K562 treated with DMSO at 1 percent for 24 hours (cell line): ENCODE results near the gene FKBP3. TPM values are rescaled to one million over a fixed set of nuclear protein-coding genes. Genes with fewer than 3 reads are reported as not detected.

ENCODE experiments used
- total RNA-seq: library from RNA; unstranded; fragments of 300-600 nt; gene quantifications from 2 replicates; pipeline ENCODE4 v1.2.3, GENCODE V29; 2022; ENCODE audit warnings: low read depth; ENCODE audit not compliant: insufficient read depth

FKBP3 gene
- total RNA-seq = 50.4 and 67.7 TPM in 2 replicates

GRCh38 chr14:45134051-45134958 lies at the start of gene FKBP3:
FKBP3 (minus strand) TSS chr14:45134481; CDS start chr14:45134456, 25 bp downstream.

GRCh38 chr14:45135659-45136395 lies 1.5 kb upstream of the FKBP3 start, which contains the start of gene FANCM:
FANCM (plus strand) TSS chr14:45135930; CDS start chr14:45136032, 102 bp downstream.

GRCh38 chr14:45083976-45084722 lies 50.1 kb downstream of the FKBP3 start, which contains the start of gene PRPF39:
PRPF39 (plus strand) TSS chr14:45084116; CDS start chr14:45095240, 11,124 bp downstream.

Other genes with a start within 250 kb of the FKBP3 start
- 1.8 and 3.3 TPM in 2 replicates for gene KLHL28, start 172.5 kb downstream of the FKBP3 start, total RNA-seq
- 1.3 and 1.4 TPM in 2 replicates for gene TOGARAM1, start 172.3 kb downstream of the FKBP3 start, total RNA-seq
- 4.6 and 5.7 TPM in 2 replicates for gene PRPF39, start 50.4 kb downstream of the FKBP3 start, total RNA-seq
- gene FANCM, start 1.4 kb upstream of the FKBP3 start, total RNA-seq = 4.1 and 4.3 TPM in 2 replicates
- 7.5 and 7.7 TPM in 2 replicates for gene MIS18BP1, start 118.7 kb upstream of the FKBP3 start, total RNA-seq